ENCODE results near the gene GPSM1.

Gene GPSM1

DNA sequence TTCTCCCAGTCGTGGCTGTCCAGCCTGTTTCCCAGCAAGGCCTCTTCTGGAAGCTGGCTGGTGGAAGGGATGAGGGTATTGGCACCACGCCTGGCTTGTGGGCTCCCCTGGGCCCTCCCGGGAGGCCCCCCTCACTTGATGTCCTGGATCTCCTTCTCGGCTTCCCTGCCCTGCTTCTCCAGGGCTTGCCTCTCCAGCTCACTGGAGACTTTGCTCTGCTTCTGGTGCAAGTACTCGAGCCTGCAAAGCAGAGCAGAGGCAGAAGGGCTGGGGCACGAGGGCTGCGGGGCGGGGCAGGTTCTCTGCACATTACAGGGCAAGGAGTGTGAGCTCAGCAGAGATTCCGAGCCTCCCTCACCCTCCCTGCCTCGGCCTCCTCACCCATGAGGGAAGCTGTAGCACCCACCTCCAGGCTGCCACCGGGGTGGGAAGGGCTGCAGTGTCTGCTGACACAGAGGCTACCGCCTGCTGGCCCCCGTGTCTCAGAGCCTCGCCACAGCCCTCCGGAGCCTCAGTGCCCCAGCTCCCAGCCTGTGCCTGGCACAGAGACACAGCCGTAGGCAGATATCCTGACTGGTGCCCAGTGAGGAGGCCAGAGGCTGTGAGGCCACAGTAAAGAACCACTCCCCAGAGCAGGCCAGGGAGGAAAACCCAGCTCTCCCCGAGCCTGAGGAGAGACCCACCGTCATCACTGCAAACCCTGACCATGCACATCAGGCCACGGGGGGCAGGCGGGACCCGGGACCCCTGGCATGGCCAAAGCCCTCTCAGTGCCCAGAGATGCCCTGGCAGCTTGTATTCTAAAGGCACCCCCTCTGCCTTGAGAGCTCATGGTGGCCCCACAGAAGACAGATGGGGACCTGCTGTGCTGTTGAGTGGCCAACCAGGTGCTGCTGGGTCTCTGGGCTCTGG, 65.5 kb downstream of the GPSM1 start:
- no peaks in the 10 kb centered on the region for H3K27me3 ChIP-seq (replicated peaks)
- no peak for DNase-seq
- peaks cover 88% of the 10 kb centered on the region for H3K36me3 ChIP-seq (replicated peaks)
- H3K27ac ChIP-seq: no peak overlapping the region
- TF ChIP-seq, protein P1, sequence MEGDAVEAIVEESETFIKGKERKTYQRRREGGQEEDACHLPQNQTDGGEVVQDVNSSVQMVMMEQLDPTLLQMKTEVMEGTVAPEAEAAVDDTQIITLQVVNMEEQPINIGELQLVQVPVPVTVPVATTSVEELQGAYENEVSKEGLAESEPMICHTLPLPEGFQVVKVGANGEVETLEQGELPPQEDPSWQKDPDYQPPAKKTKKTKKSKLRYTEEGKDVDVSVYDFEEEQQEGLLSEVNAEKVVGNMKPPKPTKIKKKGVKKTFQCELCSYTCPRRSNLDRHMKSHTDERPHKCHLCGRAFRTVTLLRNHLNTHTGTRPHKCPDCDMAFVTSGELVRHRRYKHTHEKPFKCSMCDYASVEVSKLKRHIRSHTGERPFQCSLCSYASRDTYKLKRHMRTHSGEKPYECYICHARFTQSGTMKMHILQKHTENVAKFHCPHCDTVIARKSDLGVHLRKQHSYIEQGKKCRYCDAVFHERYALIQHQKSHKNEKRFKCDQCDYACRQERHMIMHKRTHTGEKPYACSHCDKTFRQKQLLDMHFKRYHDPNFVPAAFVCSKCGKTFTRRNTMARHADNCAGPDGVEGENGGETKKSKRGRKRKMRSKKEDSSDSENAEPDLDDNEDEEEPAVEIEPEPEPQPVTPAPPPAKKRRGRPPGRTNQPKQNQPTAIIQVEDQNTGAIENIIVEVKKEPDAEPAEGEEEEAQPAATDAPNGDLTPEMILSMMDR (IDR thresholded peaks at IDR 0.05; ENCODE audit: low read depth, low read length, missing control alignments): no peak
- in situ Hi-C loops (cut with HindIII; ENCODE audit: low pct_ligation_motif_present, low sequenced_read_pairs): no loop called here
- H3K4me3 ChIP-seq (ENCODE audit: low read depth, low read length): no peak overlapping the region

DNA sequence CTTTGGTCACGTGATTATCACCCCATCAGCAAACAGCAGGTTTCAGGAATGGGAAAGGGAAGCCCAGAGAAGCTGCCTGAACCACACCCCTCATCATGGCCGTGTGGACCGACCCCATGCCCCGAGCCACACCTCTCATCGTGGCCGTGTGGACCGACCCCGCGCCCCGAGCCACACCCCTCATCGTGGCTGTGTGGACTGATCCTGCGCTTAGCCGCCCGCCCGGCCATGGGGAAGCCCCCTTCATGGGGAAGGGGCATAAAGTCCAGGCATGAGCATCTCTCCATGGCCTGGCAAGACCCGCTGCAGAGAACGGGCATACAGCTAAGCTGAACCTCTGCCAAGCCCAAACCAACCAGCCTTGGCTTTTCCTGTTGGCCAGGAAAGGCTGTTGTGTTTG, 66.2 kb downstream of the GPSM1 start:
- no peaks in the 10 kb centered on the region for H3K27me3 ChIP-seq (replicated peaks)
- no peak overlapping the region for H3K4me3 ChIP-seq (ENCODE audit: low read depth, low read length)
- TF ChIP-seq, protein P1 (IDR thresholded peaks at IDR 0.05; ENCODE audit: low read depth, low read length, missing control alignments): no peak
- H3K27ac ChIP-seq: no peak overlapping the region
- peaks cover 89% of the 10 kb centered on the region for H3K36me3 ChIP-seq (replicated peaks)
- in situ Hi-C loops (cut with HindIII; ENCODE audit: low pct_ligation_motif_present, low sequenced_read_pairs): no loop called here
- DNase-seq: no peak

DNA sequence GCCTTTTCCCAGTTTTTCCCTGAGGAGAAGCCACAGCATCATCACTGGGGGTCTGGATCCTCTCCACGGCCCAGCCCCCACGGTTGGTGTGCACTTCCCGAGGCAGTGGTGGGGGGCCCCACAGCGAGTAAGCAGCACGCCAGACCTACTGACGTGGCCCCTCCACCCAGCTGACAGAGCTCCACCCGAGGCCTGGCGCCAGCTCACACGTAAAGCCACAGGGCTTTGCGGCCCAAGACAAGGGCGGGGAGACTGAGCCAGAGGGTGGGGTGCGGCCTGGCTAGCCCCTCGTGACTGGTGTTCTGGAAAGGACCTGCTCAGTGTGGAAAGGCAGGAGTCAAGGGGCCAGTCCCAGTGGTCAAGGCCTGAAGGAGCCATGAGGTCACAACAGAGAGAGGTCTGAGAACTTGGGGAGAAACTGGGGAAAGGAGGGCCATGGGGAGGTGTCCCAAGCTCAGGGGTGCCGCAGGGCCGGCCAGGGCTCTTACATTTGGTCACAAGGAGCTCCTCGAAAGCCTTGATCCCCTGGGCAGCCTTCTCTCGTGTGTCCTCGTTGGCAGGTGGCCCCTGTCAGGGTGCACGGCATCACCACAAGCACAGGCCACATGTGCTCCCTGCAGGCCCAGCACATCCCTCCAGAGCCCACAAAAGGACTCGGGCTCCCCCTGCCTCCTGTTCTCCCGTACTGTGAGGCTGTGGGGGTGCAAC, 67.1 kb downstream of the GPSM1 start:
- Histone ChIP-seq H3K36me3 (replicated peaks) (peaks cover 81% of the 10 kb centered on the region), H3K27ac (no peak overlapping the region), H3K4me3 (ENCODE audit: low read depth, low read length) (no peak overlapping the region), H3K27me3 (replicated peaks) (no peaks in the 10 kb centered on the region)
- in situ Hi-C loops (cut with HindIII; ENCODE audit: low pct_ligation_motif_present, low sequenced_read_pairs): no loop called here
- no peak for DNase-seq
- TF ChIP-seq, protein P1 (IDR thresholded peaks at IDR 0.05; ENCODE audit: low read depth, low read length, missing control alignments): no peak

DNA sequence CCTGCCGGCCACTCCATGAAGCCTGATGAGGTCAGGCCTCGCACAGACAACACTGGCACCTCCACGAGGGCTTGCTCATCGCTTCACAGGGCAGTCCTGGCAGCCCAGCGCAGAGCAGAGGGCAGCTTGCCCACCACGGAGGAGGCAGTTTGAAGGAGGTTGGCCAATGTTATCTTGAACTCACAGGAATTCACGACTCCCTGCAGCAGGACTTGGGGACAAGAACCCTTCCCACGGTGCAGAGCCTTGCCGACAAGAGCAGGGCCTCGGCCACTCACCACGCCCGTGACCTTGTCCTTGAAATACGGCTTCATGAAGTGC, 67.6 kb downstream of the GPSM1 start:
- Histone ChIP-seq H3K27ac (no peak overlapping the region), H3K36me3 (replicated peaks) (peaks cover 76% of the 10 kb centered on the region), H3K27me3 (replicated peaks) (no peaks in the 10 kb centered on the region), H3K4me3 (ENCODE audit: low read depth, low read length) (no peak overlapping the region)
- DNase-seq: no peak
- TF ChIP-seq, protein P1 (IDR thresholded peaks at IDR 0.05; ENCODE audit: low read depth, low read length, missing control alignments): no peak
- in situ Hi-C loops (cut with HindIII; ENCODE audit: low pct_ligation_motif_present, low sequenced_read_pairs): no loop called here

DNA sequence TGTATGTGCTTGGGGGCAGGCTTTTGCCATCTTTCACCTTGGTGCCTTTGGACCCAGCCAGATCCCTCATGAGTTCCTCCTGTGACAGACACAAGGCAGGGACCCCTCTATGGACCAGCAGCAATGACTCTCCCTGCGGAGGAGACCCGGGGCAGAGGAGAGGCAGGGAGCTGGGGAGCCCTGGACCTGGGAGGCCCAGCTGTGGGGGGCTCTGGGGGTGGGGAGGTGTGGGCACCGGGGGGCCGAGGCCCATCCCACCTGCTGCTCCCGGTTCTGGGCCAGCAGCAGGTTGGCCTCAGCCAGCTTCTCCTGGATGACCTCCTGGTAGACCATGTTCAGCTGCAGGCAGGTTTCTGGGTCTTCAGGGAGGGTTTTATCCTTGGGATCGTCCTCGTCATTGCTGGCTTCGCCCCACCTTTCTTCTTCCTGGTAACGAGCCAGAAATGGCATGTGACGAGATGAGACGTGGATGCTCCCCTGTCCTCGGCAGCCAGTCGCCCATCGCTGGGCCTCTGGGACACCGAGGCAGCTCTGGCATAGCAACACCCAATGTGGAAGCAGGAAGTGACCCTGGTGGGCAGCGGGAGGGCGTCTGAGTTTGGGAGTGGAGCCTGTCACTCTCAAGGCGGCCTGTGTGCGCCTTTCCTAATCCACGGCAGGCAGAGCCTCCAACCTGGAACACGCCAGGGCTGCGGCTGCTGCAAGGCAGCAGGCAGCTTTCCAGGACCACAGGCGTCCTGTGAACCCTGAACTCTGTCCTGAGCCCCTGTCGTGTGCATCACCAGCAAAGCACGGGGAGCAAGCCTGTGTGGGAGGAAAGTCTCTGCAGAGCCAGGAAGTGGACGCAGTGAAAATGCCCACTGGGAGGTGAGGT, 68.2 kb downstream of the GPSM1 start:
- no peaks in the 10 kb centered on the region for H3K27me3 ChIP-seq (replicated peaks)
- in situ Hi-C loops (cut with HindIII; ENCODE audit: low pct_ligation_motif_present, low sequenced_read_pairs): no loop called here
- H3K36me3 ChIP-seq (replicated peaks): peaks cover 74% of the 10 kb centered on the region
- no peak overlapping the region for H3K27ac ChIP-seq
- DNase-seq: no peak
- TF ChIP-seq, protein P1 (IDR thresholded peaks at IDR 0.05; ENCODE audit: low read depth, low read length, missing control alignments): no peak
- H3K4me3 ChIP-seq (ENCODE audit: low read depth, low read length): no peak overlapping the region
